GM20431 (cell line): ENCODE results near the gene KRT33B.
"Not testable (repeated sequence)": the region's sequence is repeated elsewhere in the genome, so short reads cannot be mapped to it uniquely, and the experiment has no call there.

Experiments used
- in situ Hi-C: fragments of 300-500 bp; cut with MseI, MboI; formaldehyde crosslinking; loops from one replicate; pipeline ENCODE4 v1.15.0; 2020; ENCODE audit warnings: low sequenced_read_pairs; ENCODE audit not compliant: unreplicated experiment

Gene KRT33B

DNA sequence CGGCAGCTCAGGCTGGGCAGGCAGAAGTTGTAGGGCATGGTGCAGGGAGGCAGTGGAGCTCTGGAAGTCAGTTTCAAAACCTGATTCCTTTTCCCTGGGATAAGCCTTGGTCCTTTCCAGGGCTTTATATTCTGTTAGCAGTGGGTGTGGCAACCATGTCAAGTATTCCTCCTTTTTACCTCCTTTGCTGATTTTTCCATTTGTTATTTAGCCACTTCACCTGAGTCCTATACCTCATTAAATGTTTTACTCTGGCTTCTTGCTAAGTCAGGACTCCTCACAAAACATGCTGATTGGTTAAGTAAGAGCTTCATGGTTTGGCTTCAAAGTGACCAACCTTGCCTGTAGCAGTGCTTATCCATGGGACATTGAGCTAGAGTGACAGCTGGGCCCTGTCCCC is at the start of gene KRT33B:
KRT33B (minus strand) TSS at position 101 of the 400 bp plus-strand sequence; CDS start at position 38, 63 bp downstream.
- in situ Hi-C loops = no loop called here

DNA sequence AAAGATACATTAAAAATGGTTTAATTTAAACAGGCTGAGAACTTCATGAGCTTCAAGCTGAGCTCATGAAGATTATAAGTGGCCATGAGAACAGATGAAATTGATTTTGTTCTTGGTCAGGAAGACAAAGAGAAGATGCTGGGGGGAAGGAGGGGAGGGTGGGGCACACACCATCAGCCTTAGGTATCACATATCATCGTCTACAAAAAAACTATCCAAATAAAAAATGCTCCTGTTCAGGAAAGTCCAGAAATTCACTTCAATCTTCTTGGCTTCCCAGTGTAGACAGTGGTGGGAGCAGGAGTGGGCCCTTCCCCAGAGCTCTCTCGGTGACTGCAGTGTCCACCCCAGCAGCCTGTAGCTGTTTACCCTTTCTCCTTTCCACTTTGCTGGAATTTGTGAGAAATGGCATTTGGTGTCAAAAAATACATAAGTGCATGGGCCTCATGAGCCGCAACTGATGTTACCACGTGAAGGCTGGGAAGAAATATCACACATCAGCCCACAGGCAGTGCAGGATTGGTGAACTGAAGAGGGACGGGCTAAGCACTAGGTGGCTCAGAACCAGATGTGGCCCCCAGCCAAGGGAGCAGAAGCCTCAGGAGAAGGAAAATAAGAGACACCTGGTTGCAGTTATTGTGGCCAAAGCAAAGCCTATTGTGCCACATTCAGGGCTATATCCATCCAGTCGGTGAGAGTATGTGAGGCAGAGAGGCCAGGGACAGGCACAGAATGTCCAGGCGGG is 48.7 kb upstream of the KRT33B start:
- in situ Hi-C loops = no loop called here

DNA sequence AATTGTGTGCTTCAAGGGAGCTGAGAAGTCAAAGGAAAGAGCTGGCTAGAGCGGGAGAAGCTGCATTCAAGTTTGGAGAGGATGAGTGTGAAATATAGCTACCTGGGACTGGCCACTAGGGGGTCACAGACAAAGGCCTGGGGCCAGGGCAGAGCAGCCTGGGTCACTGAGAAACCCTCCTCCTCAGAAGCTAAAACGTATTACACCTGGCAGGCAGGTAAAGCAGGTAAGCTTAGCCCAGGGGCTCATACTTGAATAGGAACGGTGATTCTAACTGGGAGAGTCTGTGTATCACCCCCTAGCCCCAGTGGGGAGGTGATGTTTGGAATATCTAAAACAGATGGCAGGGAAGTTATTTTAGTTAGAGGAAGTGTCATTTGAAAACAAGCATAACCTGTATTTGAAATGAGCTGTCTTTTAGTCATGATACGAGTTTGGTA is 48.0 kb upstream of the KRT33B start:
- in situ Hi-C loops = no loop called here

DNA sequence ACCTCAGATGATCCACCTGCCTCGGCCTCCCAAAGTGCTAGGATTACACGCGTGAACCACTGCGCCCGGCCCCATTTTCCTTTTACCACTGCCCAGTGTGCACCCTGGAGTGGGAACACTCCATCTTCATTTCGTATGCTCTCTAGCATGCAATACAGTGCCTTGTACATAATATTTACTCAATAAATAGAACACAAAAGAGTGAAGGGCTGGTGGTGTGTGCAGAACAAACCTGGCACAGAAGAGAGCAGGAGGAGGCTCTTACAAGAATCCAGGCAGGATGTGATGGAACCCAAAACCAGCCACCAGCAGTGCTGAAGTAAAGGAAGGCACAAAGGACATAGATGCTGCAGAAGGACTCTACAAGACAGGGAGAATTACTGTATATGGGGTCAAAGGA is 47.5 kb upstream of the KRT33B start:
- in situ Hi-C loops = no loop called here

DNA sequence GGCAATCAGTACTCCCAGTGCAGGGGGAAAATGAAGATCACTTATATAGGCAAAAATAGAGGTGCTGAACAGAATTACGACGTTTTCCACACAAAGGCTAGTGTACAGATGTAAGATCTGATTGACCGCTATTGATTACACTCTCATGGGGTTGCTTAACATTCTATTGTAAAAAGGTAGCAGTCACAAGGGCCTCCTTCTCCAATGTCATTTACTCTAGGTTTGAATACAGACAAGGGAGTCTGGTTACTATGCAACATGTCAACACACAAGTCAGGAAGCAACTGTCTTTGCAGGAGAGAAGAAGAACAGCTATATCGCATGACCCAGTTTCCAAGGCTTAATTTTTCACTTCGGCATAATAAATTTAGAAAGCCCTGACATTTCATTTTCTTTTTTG is 46.9 kb upstream of the KRT33B start:
- in situ Hi-C loops = no loop called here

DNA sequence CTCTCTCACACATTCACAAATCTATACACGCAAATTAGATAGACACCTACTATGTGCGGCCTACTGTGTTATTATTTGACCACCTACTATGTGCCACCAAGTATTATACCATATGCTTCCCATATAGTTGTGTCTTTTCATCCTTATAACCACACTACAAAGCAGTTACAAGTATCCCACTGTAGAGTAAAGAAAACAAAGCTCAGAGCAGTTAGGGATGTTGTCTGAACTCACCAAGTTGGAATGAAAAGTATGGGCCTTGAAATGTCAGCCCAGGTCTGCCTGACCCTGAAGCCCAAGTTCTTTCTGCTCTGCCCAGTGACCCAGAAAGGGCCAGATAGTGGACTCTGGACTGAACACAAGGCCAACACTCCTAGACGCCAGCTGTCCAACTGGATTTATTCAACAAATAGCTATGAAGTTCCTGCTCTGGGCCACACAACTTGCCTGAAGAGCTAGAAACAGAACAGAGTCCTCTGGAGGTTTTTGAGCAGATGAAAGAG is 46.3 kb upstream of the KRT33B start:
- in situ Hi-C loops = no loop called here

DNA sequence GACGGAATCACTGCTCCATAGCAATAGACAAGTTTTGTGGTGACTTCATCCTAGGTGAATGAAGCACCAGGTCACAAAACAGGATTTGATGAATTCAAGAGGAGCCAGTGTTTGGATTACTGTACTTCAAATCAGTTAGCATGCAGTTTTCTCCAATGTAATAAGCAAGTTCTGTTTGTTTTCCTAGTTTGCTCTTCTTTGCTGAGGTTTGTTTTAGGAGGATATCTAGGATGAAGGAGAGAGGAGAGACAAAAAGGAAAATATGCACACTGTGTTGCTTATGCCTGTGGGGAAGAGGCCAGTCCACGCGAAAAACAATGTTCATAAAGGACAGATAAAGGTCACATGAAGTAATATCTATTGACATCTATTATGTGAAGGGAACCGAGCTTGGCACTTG is 45.8 kb upstream of the KRT33B start:
- in situ Hi-C loops = no loop called here

DNA sequence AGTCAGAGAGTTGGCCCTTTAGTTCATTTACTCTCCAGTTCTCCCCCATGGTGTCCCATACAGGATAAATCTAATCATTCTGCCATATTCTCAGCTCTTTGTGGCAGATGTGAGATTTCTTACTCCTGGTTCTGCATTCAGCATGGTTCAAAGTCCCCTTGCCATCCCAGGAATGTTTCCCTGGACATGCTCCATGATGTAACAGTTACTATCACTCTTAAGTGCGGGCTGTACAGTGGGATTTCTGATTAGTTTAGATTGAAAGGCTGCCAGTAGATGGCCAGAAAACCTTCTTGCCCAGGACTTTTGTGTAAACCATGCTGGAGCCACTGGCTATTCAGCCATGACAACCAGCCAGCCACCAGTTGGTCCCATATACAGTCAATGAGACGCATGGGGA is 44.4 kb upstream of the KRT33B start:
- in situ Hi-C loops = no loop called here

DNA sequence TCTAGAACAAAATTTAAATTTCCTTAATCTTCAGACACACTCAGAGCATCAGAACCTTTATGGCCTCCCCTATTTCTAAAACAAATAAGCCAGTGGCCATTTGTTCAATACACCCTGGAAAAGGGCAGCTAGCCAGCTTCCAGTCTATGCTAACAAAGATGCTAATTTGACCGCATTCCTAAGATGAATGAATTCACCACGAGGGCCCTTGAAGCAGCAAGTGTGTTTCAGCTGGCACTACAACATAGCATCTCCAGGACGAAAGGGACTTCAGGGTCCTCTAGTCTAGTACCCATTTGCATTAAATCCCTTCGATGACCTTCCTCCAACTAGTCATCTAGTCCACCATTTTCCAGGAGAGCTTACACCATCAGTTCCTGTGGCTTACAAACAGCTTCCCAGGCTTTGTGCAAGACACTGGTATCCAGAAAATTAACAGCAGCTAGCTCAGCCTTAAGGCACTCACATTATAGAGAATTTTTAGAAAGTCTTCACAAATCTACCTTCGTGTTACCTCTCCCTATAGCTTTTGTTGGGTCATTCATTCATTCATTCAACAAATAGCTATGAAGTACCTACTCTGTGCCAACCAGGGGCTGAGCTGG is 43.8 kb upstream of the KRT33B start:
- in situ Hi-C loops = no loop called here

DNA sequence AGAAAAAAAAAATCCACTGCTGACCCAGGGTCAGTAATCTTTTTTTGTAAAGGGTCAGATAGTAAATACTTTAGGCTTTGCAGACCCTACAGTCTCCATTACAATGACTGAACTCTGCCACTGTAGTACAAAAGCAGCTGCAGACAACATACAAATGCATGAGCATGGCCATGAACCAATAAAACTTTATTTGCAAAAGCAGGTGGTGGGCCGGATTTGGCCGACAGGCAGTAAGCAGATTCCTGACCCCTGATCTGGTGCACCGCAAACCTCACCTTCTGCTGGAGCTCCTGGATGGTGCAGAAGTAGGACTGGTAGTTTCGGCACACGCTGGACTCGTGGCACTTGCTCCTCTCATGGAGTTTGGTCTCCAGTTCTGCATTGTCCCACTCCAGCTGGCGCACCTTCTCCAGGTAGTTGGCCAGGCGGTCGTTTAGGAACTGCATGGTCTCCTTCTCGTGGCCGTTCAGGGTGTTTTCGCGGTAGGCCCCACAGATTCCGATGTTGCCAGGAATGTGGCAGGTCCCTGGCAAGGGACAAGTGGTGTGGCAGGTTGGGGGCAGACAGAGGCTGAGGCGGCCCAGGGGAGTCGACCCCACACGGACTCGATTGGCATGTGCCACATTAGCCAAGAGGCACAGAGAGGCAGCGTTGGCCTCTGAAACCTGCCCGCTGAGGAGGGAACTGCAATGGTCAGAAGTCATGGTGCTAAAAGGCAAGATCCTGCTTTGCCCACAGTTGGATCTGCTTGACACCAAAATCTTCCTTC is 41.6 kb upstream of the KRT33B start:
- in situ Hi-C loops = no loop called here

DNA sequence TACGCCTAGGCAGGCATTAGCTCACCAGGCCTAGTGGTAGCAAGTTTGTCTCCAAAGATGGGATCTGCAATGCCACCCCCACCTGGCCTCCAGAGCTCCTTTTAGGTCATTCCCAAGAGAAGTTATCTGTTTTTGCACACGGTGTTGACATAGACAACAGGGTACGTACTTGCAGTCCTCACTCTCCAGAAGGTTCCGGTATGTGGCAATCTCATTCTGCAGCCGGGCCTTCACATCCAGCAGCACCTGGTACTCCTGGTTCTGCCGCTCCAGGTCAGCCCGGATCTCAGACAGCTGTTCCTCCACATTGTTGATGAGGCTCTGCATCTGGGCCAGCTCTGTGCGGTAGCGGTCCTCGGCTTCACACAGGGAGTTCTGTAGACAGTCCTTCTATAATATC is 37.6 kb upstream of the KRT33B start:
- in situ Hi-C loops = no loop called here

DNA sequence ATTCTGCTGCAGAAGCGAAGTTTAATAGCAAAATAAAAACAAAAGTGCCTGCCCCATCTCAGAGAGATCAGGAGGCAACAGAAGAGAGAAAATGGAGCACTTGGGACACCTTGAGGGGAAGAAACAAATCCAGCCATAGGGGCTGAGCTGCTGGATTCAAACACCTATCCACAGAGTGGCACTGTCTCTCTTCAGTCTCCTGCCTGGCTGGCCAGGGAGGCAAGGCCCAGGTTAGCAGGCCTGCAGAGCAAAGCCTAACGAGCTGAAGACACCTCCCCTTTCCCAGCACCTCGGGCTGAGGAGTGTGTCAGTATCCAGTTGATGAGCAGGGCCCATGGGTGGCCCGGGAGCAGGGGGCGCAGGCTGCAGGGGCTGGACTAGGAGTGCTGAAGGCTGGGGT is 36.6 kb upstream of the KRT33B start:
- in situ Hi-C loops = no loop called here

DNA sequence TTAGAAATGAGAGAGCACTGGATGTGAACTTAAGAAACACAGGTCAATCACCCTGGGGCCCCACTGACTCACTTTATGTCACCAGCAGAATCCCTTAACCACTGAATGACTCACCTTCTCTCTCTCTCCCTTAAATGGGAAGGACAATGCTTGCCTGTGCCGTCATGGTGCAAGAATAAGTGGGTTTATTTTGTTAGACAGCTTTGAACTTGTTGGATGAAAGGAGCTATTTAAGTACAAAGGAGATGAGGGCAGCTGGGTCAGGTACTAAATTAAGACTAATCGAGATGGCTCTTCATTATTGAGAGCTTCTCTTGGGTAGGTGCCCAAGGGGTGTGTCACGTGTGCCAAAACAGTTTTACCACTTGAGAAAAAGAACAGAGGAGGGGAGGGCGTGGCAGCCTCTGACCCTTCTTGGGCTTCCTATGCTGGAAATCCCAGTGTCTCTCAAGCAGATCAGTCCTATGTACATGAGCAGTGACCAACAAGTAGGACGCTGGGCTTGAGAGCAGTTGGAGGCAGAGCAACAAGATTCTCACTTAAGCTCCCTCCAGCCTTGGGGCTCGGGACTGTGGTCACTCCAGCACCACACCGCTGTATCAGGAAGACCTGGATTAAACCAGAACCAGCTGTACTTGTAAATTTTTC is 34.5 kb upstream of the KRT33B start:
- in situ Hi-C loops = no loop called here

DNA sequence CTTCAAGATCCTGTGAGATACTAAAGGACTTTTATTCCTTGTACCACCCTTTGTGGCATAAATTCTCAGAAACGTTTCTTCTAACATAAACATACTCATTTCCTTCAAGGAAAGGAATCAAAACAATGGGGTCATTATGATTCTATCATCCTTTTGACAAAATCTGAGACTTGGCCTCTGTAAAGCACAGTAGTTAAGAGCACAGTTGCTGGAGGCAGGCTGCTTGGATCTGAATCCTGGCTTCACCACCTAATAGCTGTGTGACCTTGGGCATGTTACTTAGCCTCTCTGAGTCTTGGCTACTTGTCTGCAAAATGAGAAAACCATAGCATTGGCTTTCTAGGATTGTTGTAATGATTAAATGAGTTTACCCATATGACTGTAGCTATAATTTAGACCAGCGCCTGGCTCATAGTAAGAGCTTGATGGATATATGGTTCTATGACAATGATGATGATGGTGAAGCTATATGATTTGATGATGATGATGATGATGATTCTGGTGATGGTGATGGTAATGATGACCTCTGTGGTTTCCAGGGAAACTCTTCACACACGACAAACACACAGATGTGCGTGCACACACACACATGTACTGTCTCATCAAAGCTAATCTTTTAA is 33.9 kb upstream of the KRT33B start:
- in situ Hi-C loops = no loop called here

DNA sequence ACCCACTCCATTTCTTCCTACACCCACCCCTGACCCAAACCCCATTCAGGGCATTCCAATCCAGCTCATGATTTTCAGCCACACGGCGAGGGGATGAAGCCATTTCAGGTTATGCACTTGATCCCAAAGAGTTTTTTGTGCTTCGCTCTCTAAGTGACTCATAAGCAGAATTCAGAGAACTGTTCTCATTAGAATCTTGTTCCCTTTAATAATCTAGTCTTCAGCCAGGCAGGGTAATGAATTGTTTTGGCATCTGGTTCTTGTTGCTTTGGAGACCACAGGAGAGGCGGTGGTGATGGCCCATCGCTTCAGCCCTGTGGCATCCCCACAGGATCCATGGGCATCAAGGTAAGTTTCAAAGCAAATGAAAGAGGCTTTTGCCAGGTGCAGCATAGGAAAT is 32.5 kb upstream of the KRT33B start:
- in situ Hi-C loops = no loop called here

DNA sequence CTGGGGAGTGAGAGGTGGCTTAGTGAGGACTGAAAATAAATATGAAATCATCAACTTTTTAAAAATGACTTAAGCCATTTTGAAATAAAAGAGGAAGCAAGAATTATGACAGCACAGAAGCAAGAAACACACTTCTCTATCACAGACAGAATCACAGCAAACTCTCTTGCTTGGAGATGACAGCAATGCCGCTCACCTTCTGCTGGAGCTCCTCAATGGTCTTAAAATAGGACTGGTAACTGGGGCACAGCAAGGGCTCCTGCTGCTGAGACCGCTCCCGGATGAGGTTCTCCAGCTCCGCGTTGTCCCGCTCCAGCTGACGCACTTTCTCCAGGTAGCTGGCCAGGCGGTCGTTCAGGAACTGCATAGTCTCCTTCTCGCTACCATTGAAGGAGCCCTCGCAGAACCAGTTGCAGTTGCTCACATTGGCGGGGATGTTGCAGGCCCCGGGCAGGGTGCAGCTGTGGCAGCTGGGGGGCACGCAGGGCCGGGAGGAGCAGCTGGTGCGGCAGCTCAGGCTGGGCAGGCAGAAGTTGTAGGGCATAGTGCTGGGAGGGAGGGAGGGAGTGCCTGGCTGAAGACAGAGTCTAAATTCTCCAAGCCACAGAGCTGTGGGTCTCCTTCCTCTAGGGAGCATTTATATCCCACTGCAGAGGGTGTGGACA is 27.5 kb upstream of the KRT33B start, which contains the start of gene KRT31:
KRT31 (minus strand) TSS at position 613 of the 665 bp plus-strand sequence; CDS start at position 544, 69 bp downstream.
- in situ Hi-C loops = no loop called here

DNA sequence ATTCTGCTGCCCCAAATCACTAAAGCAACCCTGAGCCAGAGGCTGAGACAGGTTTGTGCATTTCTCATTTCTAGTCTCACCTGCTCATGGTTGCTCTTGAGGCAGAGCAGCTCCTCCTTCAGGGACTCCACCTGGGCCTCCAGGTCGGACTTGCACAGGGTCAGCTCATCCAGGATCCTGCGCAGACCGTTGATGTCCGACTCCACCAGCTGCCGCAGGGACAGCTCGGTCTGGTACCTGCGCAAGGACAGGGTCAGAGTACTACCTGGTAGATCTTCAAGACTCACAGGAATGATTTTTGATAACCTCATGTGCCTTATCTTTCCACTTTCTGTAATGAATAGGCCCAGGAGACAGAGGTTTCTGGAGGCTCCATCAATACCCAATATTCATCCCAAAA is 26.7 kb upstream of the KRT33B start:
- in situ Hi-C loops = no loop called here

DNA sequence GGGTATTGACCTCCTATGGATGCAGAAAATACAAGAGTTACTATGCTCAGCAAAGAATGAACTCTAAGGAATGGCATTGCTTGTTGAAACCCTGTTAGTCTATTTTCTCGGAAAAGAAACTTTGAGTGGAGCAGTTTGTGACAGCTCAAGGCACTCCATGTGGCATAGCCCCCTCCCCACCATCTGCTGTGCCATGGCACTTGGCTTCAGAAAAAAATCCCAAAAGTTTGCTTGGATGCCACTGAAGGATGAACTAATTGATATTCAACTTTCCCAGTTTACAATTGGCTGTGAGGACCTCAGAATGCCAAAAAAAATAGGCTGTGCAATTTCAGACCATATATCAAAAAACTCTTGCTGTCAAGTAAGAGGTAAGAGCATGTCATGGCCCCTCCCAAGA is 26.0 kb upstream of the KRT33B start:
- in situ Hi-C loops = no loop called here

DNA sequence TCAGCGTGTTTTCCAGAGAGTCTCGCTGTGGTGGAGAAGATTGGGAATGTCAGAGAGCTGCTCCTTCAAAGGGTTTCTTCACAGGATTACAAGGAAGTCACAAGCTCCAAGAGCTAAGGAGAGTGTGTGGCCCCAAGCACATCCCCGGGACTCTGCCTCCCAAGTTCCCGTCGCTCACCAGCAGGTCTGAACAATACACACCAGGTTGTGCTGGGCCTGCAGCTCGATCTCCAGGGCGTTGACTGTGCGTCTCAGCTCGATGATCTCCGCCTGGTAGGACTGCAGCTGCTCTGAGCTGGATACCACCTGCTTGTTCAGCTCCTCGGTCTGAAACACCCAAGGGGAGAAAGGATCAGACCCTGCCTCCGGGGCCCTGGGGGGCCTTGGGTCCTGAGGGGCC is 25.4 kb upstream of the KRT33B start:
- in situ Hi-C loops = not testable (repeated sequence)
